ENCODE results near the gene STK17B.

DNA sequence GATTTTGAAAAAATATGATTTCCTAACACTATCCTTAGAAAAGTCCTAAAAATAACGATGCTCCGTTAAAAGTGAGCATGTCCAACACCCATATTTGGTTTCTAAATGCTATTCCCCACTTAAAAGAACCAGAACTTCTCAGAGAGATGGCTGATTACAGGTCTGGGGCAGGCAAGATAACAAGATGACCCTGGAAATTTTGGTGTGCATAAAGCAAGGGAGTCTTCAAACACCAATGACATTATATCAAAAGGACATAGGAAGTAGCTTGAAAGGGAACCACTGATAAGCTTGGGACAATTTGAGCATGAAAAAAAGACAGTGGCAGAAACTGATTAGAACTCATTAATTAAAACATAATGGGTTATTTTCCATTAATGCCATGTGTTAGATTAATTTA lies 17.9 kb downstream of the STK17B start:
- TF ChIP-seq, protein P1, sequence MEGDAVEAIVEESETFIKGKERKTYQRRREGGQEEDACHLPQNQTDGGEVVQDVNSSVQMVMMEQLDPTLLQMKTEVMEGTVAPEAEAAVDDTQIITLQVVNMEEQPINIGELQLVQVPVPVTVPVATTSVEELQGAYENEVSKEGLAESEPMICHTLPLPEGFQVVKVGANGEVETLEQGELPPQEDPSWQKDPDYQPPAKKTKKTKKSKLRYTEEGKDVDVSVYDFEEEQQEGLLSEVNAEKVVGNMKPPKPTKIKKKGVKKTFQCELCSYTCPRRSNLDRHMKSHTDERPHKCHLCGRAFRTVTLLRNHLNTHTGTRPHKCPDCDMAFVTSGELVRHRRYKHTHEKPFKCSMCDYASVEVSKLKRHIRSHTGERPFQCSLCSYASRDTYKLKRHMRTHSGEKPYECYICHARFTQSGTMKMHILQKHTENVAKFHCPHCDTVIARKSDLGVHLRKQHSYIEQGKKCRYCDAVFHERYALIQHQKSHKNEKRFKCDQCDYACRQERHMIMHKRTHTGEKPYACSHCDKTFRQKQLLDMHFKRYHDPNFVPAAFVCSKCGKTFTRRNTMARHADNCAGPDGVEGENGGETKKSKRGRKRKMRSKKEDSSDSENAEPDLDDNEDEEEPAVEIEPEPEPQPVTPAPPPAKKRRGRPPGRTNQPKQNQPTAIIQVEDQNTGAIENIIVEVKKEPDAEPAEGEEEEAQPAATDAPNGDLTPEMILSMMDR (IDR thresholded peaks at IDR 0.05) = no peak
- TF ChIP-seq POLR2A (IDR thresholded peaks at IDR 0.05) = no peak
